ENCODE results near the gene GYS1.

GYS1 gene

DNA sequence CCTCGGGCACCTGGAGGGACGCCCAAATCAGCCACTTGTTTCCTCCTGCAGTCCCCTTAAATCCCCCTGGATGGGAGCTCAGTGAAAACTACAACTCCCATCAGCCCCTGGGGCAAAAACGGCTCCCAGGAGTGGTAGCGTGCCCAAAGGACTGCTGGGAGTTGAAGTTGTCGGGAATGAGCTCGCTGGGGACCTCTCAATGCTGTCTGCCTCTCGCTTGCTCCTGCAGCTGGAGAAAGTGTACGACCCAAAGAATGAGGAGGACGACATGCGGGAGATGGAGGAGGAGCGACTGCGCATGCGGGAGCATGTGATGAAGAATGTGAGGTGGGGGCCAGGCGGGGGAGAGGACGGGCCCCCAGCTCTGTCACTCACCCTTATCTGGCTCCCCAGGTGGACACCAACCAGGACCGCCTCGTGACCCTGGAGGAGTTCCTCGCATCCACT lies 74.3 kb downstream of the GYS1 start:
- Histone ChIP-seq H3K4me1 (no peaks in the 10 kb centered on the region), H3K27me3 (no peaks in the 10 kb centered on the region), H3K4me3 (no peak overlapping the region), H3K36me3 (peaks cover 58 to 100% (median 86%) of the 10 kb centered on the region in 3 donors), H3K27ac (no peak overlapping the region), H3K9me3 (no peaks in the 10 kb centered on the region)
- TF ChIP-seq, protein P1, sequence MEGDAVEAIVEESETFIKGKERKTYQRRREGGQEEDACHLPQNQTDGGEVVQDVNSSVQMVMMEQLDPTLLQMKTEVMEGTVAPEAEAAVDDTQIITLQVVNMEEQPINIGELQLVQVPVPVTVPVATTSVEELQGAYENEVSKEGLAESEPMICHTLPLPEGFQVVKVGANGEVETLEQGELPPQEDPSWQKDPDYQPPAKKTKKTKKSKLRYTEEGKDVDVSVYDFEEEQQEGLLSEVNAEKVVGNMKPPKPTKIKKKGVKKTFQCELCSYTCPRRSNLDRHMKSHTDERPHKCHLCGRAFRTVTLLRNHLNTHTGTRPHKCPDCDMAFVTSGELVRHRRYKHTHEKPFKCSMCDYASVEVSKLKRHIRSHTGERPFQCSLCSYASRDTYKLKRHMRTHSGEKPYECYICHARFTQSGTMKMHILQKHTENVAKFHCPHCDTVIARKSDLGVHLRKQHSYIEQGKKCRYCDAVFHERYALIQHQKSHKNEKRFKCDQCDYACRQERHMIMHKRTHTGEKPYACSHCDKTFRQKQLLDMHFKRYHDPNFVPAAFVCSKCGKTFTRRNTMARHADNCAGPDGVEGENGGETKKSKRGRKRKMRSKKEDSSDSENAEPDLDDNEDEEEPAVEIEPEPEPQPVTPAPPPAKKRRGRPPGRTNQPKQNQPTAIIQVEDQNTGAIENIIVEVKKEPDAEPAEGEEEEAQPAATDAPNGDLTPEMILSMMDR (IDR thresholded peaks at IDR 0.05): no peak
- intact Hi-C loops (cut with DNase I; ENCODE audit: low total_unique reads): no loop called here
- DNase-seq: no peak

Data from tibial artery (tissue), 4 donors.